HG02623 (cell line): ENCODE measurements around the gene FCGBP.

Experiments
- ATAC-seq: cut with Tn5 transposase; IDR thresholded peaks from one replicate; pipeline ENCODE4 v1.9.1; 2021; ENCODE audit warnings: moderate library complexity; ENCODE audit not compliant: unreplicated experiment

FCGBP gene

DNA sequence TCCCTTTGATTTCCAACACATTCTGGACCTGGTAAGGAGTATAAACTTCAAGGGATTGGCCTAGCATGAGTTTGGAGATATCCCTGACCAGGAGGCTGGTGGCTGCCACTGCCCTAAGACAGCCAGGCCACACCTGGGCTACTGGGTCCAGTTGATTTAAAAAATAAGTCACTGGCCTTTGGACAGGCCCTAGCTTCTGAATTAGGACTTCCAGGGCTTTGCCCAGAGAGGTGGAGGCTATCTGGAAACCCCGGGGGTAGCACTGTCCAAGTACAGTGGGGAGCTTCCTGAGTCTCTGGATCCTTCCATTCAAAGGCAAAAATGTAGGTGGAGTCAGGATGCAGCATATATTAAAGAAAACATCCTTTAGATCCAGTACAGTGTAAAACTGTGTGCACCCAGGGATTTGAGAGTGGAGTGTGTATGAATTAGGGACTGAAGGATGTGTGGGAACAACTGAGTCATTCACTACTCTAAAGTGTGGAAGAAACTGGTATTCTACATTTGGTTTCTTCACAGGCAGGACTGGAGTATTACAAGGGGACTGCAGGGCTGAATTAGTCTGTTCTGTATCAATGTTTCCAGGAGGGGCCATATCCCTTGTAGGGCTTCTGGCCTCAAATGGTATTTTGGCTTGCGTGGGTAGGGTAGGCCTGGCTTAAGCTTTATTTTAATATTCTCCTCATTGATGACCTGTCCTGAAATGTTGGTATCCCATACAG lies 14.8 kb upstream of the FCGBP start:
- ATAC-seq = no peak

DNA sequence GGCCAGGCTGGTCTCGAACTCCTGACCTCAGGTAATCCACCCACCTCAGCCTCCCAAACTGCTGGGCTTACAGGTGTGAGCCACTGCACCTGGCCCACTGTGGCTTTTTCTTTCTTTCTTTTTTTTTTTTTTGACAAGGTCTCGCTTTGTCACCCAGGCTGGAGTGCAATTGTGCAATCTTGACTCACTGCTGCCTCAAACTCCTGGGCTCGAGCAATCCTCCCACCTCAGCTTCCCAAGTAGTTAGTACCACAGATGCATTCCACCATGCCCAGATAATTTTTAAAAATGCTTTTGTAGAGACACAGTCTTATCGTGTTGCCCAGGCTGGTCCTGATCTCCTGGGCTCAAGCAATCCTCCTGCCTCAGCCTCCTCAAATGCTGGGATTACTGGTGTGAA lies 12.1 kb upstream of the FCGBP start:
- ATAC-seq = no peak

DNA sequence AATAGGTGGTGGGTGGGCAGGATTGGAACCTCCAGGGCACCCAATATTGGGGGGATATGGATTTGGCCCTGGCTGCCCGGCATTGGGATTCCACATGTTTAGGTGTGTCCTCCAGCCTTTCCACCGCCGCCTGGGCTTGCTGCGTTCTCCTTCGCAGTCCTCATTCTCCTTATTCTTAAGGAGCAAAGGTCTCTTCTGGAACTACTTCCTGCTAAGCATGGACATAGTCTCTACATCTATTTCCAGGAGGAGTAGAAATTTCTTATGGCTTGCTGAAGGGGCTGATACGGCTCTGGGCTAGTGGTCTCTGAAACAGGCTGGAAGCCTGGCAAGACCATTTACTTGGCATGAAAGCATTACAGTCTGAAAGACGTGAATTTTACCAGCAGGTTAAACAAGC lies 9.2 kb upstream of the FCGBP start:
- no peak for ATAC-seq

DNA sequence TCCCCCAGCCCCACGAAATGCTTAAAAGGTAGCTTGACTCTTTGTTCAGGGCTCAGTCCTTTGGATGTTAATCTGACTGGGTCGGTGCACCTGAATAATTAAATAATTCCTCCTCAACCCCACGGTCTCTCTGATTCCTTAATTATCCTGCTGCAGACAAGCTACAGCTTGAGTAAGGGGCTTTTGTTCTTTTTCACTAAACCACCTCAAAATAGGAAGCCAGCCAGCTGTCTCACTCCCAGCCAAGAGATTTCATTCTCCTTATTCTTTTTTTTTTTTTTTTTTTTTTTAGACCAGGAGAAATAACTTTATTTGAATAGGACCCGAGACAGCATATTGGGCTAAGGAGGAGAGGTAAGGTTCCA lies 7.9 kb upstream of the FCGBP start:
- ATAC-seq = no peak

DNA sequence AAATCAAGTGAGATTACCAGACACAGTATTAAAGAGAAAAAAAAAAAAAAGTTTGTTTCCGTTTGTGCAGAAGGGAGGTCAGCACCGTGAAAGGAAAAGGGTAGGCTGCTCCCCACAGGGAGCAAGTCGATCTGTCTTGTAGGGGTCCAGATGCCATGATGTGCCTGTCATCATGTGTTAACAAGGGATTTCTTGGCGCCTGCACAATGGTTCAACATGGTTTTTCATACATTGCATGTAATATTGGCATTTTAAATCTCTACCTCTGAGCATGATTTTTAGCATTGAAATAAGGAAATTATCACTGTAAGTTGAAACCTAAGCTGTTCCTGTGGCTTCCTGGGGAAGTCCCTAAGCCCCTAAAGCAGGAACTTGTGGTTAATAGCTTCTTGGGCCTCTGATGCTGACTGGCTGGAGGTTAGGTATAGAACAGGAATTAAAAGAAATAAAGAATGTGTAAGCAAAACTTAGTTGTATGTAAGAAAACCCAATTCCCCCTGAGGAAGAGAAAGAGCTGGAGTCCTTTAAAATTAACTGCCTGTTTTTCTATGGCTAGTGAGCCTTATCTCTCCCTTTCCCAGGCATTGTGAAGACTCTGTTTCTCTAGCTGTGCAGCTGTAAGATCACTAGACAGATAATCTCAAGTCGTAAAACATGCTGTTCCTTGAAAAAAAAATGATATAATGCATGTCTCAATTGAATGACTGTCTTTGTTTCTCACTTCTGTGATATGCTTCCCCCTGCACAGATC lies 7.4 kb upstream of the FCGBP start:
- ATAC-seq = no peak

DNA sequence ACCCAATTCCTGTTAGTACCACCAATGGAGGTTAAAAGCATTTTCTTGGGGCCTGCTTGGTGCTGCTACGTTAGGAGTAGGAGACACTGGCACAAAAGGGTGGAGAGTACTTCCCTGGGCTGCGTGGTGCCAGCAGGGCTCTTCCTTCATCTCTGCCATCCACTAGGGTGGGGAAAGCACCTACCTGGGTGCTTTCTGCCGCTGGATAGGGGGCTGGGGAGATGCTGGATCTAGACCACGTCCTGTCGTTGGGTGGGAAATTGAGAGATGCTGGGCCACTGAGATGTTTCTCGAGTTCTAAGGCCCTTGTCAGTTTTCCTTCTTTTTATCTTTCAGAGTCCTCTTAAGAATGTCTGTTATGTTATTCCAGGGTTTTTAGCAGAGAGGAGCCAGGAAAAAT lies 6.7 kb upstream of the FCGBP start:
- ATAC-seq = no peak

DNA sequence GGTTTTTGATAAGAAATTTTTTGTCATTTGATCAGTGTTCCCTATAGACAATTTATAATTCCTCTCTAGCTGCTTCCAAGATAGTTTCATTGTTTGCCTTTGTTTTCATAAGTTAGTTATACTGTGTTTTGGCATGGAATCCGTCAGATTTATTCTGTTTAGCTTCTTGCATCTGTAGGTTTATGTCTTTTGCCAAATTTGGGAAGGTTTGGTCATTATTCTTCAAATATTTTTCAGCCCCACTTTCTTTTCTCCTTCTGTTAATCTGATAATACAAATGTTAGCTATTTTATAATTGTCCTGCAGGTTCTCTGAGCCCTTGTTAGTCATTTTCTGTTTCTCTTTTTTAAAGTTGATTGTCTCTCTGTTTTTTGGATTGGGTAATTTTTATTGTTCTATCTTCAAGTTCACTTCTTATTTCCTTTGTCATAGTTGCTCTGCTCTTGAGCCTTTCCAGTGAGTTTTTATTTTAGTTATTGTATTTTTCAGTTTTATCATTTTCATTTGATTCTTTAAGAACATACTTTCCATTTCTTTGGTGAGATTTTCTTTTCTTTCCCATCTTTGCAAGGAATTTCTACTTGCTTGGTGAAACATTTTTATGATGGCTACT lies 5.9 kb upstream of the FCGBP start:
- ATAC-seq = no peak

DNA sequence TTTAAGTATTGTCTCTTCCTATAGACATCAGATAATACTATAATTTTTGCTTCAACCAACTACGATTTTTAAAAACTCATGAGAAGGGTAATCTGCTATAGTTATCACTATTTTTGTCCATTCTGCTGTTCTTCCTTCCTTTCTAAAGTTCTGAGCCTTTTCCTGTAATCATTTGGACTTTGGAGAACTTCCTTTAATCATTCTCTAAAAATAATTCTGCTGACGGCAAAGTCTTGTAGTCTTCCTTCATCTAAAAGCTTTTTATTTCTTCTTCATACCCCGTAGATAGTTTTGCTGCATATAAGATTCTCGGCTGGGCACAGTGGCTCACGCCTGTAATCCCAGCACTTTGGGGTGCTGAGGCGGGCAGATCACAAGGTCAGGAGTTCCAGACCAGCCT lies 5.1 kb upstream of the FCGBP start:
- no peak for ATAC-seq

DNA sequence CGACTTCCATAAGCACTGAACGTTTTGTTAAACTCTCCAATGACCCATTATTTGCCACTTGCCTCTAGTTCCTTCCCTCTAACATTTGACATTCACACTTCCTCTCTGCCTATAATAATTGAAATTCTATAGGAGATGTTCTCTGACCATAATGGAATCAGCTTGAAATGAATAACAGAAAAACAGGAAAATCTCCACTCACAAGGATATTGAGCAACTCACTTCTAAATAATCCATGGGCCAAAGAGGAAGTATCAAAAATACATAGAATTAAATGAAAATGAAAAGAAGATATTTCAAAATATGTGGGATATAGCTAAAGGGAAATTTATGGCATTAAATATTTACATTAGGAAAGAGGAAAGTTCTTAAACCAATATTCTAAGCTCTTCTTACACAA lies 3.4 kb upstream of the FCGBP start:
- no peak for ATAC-seq

DNA sequence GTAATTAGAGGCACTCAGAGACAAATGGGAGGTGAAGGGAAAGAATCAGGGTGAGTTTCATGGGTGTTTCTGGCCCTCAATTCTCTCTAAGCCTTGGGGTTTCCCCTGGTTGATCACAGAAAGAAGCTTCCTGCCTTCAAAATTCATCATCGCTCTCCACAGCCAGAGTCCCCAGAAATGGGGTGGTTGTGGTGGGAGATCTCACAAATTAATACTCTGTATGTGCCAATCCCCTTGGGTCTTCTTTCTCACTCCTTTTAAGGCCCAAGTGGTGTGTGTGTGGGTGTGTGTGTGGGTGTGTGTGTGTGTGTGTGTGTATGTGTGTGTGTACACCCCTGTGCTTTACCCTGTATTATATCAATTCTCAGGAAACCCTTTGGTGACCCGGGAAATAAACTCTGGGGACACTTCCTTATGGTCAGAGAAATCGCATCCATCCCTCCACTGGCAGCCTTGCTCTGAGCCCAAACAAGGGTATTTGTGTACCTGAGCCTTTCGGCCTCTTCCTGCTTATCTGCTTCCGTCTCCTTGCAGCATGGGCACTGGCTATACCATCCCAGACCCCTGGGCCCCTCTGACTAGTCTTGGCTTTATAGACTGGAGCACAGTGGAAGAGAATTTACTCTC lies 2.8 kb upstream of the FCGBP start:
- no peak for ATAC-seq

DNA sequence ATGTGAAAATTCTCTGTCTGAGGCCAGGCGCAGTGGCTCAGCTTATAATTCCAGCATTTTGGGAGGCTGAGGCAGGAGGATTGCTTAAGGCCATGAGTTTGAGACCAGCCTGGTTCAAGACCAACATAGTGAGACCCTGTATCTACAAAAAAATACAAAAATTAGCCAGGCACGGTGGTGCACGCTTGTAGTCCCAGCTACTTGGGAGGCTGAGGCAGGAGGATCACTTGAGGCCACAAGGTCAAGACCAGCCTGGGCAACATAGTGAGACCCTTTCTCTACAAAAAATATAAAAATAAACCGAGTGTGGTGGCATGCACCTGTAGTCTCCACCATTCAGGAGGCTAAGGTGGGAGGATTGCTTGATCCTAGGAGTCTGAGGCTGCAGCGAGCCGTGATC lies 2.2 kb upstream of the FCGBP start:
- ATAC-seq = no peak

DNA sequence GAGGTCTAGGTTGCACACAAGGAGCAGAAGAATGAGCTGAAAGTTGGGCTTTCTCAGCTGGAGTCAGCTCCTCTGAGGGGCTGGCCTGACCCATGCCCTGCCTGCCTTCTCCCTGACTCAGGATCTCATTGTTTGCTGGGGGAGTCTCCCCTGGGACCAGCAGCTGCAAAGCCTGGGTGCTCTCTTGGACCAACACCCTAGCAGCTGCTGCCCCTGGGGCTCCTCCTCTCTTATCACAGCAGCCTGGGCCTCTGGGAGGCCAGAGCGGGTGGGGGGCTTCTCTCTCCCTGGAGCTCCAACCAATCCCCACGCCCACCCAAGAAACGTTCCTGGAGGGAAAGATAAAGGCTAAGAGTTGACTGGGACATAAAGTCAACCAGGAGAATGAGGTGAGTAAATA lies 1.6 kb upstream of the FCGBP start:
- ATAC-seq = no peak

DNA sequence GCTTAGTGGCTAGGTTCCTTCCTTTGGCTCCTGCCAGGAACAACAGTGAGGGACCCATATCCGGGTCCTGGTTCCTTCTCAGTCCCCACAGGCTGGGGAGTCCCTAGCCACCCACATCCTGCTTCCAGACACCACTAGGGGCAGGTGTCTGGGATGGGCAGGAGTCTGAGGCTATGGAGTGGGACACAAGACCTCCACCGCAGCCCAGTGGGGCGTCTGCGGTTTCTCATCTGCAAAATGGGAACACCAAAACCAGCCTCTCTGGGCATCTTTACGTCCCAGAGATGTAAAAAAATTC lies 879 bp upstream of the FCGBP start:
- ATAC-seq = no peak

DNA sequence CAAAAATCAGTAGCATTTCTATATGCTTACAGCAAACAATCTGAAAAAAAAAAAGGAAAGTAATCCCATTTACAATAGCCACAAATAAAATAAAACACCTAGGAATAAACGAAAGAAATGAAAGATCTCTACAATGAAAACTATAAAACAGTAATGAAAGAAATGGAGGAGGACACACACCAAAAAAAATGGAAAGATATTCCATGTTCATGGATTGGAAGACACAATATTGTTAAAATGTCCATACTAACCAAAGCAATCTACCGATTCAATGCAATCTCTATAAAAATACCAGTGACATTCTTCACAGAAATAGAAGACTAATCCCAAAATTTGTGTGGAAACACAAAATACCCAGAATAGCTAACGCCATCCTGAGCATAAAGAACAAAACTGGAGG lies 4.7 kb downstream of the FCGBP start:
- ATAC-seq = no peak

DNA sequence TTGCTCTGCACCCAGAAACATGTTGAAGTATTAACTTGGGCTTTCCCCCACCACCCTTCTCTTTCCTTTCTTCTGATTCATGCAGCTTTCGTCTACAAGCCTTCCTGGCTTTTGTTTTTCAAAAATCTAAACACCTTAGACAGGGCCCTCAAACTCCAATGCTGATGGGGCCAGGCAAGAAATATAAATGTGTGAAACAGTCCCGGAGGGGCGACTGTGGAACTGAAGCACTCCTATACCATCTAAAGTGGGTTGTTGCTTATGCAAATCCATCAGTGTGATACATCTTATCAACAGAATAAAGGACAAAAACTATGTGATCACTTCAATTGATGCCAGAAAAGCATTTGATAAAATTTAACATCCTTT lies 6.1 kb downstream of the FCGBP start:
- no peak for ATAC-seq

DNA sequence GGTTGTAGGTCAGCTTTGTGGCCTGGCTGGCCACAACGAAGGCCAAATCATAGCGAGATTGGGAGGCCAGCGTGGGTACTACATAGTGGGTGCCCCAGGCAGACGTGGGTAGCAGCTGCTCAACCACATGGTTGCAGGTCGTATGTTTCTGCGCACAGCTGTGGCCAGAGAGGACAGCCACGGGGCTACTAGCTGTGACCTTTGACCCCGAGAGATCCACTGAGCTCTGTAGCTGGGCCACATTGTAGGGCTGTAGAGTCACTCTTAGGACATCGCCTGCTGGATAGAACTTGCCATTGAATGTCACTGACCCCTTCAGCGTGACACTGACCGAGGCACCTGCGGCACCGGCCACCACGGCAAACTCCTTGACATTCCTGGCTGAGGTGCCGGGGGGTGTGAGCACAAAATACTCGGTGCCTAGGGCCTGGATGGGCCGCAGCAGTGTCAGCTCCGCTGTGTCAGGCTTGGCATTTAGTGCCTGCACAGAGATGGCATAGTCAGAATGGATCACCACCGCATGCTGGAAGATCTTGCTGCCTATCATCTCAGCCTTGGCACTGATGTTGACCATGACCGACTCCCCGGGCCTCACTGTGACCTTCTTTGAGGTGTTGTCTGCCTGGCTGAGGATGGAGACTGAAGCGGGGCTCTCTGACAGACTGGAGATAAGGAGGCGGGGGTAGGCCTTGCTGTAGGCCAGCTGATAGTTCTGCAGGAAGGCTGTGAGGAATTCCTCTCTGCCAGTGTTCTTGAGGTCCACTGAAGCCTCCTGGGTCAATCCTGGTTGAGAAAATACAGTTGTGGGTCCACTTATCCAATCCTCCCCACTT lies 6.7 kb downstream of the FCGBP start:
- ATAC-seq = no peak

DNA sequence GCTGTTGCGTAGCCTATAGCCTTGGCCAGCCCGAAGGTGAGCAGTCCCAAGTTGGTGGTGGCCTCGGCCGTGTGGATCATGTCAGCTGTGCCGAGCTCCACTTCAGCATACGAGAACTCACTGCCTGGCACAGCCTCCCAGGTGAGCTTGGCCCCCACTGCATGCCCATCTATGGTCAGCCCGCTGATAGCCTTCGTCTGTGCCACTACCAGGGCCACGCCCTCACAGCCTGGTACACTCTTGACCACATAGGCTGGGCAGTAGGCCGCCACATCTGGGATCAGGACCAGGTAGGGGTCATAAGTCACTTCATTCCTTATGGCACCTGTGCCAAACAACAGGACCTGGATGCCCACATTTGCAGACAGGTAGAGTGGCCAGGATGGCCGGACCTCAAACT lies 7.4 kb downstream of the FCGBP start:
- ATAC-seq = no peak

DNA sequence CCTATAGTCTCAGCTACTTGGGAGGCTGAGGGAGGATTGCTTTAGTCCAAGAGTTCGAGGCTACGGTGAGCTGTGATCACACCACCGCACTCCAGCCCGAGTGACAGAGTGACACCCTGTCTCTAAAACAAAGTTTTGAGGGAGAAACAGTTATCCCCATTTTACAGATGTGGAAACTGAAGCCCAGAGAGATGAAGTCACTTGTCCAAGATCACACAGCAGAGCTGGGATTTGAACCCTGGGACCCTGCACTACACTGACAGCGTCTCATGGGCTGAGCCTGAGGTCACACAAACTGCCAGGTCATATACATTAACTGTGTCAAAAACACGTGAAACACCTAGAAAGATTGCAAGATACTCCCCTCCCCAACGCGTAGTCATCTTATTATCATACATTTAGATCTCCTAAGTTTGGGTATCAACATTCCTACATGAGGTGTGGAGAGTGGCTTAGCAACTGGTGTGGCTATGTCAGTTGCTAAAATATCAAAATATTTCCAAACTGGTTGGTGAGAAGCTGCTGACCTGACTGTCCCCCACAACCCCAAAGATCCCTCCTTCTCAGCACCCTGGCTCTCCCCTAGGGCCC lies 8.2 kb downstream of the FCGBP start:
- ATAC-seq = no peak

DNA sequence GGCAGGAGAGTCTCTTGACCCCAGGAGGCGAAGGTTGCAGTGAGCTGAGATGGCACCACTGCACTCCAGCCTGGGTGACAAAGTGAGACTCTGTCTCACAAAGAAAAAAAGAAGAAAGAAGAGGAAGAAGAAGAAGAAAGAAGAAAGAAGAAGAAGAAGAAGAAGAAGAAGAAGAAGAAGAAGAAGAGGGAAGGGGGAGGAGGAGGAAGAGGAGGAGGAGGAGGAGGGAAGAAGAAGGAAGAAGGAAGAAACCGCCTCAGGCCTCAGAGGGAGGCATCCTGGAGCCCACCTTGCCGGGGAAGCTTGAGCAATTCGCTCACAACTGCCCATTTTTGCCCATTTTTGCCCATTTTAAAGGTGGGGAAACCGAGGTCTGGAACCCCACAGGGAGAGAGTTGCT lies 9.5 kb downstream of the FCGBP start:
- ATAC-seq = no peak

DNA sequence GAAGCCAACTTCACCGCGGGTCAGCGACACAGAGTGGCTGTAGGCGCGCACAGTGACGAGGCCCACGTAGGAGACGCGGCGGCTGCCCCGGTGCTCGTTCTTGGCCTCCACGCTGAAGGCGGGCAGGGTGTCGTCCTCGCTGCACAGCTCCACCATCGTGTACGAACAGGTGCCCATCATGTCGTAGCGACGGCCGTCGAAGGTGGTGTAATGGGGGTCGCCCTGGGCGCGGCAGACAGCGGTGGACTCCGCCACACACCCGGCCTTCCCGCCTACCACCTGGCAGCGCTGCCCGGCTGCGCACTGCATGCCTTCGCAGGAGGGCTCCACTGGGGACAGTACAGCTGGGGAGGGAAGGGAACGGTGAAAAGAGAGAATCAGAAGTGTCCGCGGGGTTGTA lies 10.0 kb downstream of the FCGBP start:
- no peak for ATAC-seq

DNA sequence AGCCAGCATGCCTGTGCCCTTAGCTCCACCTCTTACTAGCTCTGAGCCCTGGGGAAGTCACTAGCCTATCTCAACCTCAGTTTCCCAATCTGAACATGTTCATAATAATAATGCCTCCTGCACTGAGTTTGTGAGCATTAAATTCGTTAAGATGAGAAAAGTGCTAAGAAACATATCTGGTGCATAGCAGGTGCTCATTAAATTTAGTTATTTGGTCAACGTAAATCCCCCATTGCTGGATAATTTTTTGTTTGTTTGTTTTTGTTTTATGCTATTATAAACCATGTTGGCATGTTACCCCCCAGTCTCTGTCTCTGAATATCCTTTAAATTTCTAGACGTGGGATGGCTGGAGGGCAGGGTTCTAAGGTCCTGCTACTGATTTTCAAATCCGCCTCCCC lies 10.6 kb downstream of the FCGBP start:
- ATAC-seq = no peak
